Natural killer cell (primary cell): ENCODE measurements around the gene TRNP1. TPM values are rescaled to one million over a fixed set of nuclear protein-coding genes. Genes with fewer than 3 reads are reported as not detected.

Source experiments
- ATAC-seq, 3 donors: fragments of 150-1000 bp in 2 of 3; fragments of 200-7000 bp in 1 of 3; cut with Tn5 transposase; 1 replicate in 1 of 3; 2 replicates in 2 of 3; pipeline ENCODE4 v1.10.0; 2021; ENCODE audit warnings: mild to moderate bottlenecking in 2 of 3, moderate library complexity in 2 of 3
- DNase-seq, 2 donors: peaks; one replicate each; pipeline versions ENCODE4 v3.0.0 to v3.0.0-alpha.2; 2013 to 2021; ENCODE audit warnings: mixed read lengths in 1 of 2
- H3K27ac ChIP-seq: one replicate; pipeline ENCODE4 v1.5.1; 2013; ENCODE audit warnings: mild to moderate bottlenecking, low read length
- H3K27me3 ChIP-seq: one replicate; pipeline ENCODE4 v1.6.1; 2013; ENCODE audit warnings: low read length; ENCODE audit not compliant: control insufficient read depth, insufficient read depth
- H3K36me3 ChIP-seq: one replicate; pipeline ENCODE4 v1.6.1; 2013; ENCODE audit warnings: low read length; ENCODE audit not compliant: control insufficient read depth, insufficient read depth
- H3K4me1 ChIP-seq: one replicate; pipeline ENCODE4 v1.6.1; 2013; ENCODE audit warnings: low read length; ENCODE audit not compliant: control insufficient read depth, insufficient read depth
- H3K4me3 ChIP-seq: one replicate; pipeline ENCODE4 v1.5.1; 2013; ENCODE audit warnings: low read length
- H3K9me3 ChIP-seq: one replicate; pipeline ENCODE4 v1.6.1; 2013; ENCODE audit warnings: low read length; ENCODE audit not compliant: control insufficient read depth, insufficient read depth
- H3K27ac Mint-ChIP-seq, 2 donors: one replicate each; pipeline ENCODE4 v1.8.0; 2022; ENCODE audit warnings: mild to moderate bottlenecking in 2 of 2, mixed read lengths in 2 of 2, moderate library complexity in 1 of 2
- H3K27me3 Mint-ChIP-seq, 2 donors: one replicate each; pipeline ENCODE4 v1.8.0; 2022; ENCODE audit warnings: low read depth in 2 of 2, mixed read lengths in 2 of 2
- H3K36me3 Mint-ChIP-seq: one replicate; pipeline ENCODE4 v1.8.0; 2022; ENCODE audit warnings: mixed read lengths
- H3K4me1 Mint-ChIP-seq, 2 donors: one replicate each; pipeline ENCODE4 v1.8.0; 2022; ENCODE audit warnings: mixed read lengths in 2 of 2
- H3K4me3 Mint-ChIP-seq: one replicate; pipeline ENCODE4 v1.8.0; 2022; ENCODE audit warnings: mild to moderate bottlenecking, moderate library complexity, mixed read lengths
- H3K9me3 Mint-ChIP-seq, 2 donors: one replicate each; pipeline ENCODE4 v1.8.0; 2022; ENCODE audit warnings: mixed read lengths in 2 of 2
- WGBS: methylation state at CpG from one replicate; pipeline ENCODE4 v1.1.7; 2013; ENCODE audit warnings: missing lambda C conversion rate; ENCODE audit not compliant: insufficient coverage; 5-methylcytosine and 5-hydroxymethylcytosine counted together
- intact Hi-C: fragments of 100-400 bp; cut with micrococcal nuclease; formaldehyde crosslinking; loops from one replicate; pipeline ENCODE4 v1.14.2; 2022
- total RNA-seq, 4 donors: library from RNA; stranded (reverse); fragments of 120-200 nt in 1 of 4; gene quantifications; one replicate each; pipeline versions ENCODE4 v1.2.3 to v1.2.4, GENCODE V29; 2013 to 2022
- TF ChIP-seq, protein P1 (sequence below): fragments of 200-600 bp; IDR thresholded peaks from one replicate; pipeline ENCODE4 v1.8.0; 2022; ENCODE audit warnings: antibody characterized with exemption

TRNP1 gene
- total RNA-seq, 3 donors from 2014 or later (not counting 1 experiment from before 2014, with no cell fraction given): 0.18 to 3.0 (median 0.95) TPM

DNA sequence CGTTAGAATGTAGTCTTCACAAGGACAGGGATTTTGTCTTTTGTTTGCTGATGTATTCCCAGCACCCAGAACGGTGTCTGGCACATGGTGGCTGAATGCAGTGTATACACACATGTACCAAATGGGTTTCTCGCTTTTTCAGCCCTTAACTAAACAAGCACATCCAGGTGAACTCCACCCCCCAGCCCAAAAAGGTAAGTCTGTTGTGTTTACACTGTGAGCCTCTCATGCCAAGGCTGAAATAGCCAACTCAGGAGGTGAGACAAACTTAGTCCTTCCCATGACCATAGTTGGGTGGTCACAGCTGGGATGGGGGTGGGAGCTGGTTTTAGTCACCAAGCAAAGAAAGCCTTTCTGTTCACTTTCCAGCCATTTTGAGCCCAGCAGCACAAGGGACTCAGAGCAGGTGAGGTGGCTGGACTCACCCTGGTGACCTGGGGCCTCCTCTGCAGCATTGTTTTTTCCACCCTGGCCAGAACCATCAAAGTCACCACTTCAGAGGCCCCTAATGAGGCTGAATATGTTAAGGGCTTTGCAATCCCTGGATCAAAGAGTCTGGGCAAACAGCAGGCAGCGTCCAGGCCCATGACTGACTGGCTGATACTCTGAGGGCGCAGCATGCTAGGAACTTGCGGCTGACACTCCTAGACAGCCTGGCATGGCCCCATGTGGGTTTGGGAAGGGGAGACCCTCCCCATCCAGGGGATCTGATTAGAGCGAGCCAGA, 10.4 kb downstream of the TRNP1 start:
- H3K4me3 Mint-ChIP-seq: no peak overlapping the region
- Histone ChIP-seq H3K36me3 (no peaks in the 10 kb centered on the region), H3K4me1 (peaks cover 13% of the 10 kb centered on the region), H3K9me3 (no peaks in the 10 kb centered on the region), H3K27ac (no peak overlapping the region), H3K27me3 (no peaks in the 10 kb centered on the region), H3K4me3 (no peak overlapping the region)
- ATAC-seq: no peak
- no peak for DNase-seq
- no peaks in the 10 kb centered on the region for H3K36me3 Mint-ChIP-seq
- 89% methylated on average over 7 of the region's 7 CpGs for WGBS
- intact Hi-C loops: no loop called here
- H3K4me1 Mint-ChIP-seq: peaks cover 4 to 5% of the 10 kb centered on the region in 2 donors
- TF ChIP-seq, protein P1, sequence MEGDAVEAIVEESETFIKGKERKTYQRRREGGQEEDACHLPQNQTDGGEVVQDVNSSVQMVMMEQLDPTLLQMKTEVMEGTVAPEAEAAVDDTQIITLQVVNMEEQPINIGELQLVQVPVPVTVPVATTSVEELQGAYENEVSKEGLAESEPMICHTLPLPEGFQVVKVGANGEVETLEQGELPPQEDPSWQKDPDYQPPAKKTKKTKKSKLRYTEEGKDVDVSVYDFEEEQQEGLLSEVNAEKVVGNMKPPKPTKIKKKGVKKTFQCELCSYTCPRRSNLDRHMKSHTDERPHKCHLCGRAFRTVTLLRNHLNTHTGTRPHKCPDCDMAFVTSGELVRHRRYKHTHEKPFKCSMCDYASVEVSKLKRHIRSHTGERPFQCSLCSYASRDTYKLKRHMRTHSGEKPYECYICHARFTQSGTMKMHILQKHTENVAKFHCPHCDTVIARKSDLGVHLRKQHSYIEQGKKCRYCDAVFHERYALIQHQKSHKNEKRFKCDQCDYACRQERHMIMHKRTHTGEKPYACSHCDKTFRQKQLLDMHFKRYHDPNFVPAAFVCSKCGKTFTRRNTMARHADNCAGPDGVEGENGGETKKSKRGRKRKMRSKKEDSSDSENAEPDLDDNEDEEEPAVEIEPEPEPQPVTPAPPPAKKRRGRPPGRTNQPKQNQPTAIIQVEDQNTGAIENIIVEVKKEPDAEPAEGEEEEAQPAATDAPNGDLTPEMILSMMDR: no peak
- H3K27me3 Mint-ChIP-seq: peaks cover 3 to 6% of the 10 kb centered on the region in 2 donors
- H3K9me3 Mint-ChIP-seq: no peaks in the 10 kb centered on the region
- no peak overlapping the region for H3K27ac Mint-ChIP-seq

DNA sequence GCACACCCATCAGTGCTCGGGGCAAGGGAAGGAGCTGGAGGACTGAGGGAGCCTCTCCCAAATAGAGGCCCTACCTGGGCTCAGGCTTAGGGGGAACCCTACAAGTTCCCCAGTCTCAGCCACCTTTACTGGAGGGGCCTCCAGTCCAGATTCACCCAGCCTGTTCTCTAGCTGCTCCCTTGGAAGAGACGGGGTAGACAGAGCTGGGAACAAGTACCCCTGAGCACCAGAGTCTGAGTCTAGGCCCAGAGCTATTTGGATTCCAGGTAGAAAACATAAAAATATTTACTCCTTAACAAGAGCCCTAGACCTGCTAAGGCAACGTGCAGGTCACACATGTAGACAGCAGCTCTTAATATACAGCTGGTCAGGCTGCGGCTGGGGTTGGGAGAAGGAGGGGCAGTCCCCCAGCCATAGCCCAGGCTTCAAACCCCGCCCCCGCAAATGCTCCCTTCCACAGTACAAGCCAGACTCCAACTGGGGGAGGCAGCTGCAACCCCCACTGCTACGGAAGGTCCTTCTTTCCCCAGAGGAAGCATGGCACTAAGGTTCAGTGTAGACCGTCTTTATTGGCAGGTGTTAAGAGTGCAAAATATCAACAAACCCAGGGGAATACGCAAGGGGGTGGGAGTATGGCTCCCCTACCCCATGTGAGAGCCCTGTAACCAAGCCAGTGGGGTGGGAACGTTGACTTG, 11.1 kb downstream of the TRNP1 start:
- intact Hi-C loops: no loop called here
- H3K27ac Mint-ChIP-seq: no peak overlapping the region
- H3K4me1 Mint-ChIP-seq: peaks cover 4 to 5% of the 10 kb centered on the region in 2 donors

DNA sequence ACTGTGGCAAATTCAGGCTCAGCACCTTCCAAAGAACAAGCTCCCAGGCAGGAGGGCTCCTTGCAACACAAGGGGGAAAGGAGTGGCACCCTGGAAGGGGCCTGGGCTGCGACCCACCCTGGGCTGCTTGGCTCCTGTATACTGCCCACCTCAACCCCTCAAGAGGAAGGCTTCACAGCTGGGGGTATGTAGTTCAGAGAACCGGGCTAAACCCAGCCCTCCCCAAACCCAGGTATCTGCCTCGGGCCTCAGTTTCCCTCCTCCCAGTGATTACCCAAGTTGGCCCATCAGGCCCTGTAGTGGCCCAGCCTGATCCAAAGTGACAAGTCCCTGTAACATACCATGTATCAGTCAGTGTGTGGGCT, 11.7 kb downstream of the TRNP1 start:
- H3K36me3 ChIP-seq: no peaks in the 10 kb centered on the region
- intact Hi-C loops: no loop called here
- DNase-seq (no peak), ATAC-seq (no peak)
- no peak overlapping the region for H3K27ac ChIP-seq
- Mint-ChIP-seq H3K27me3 (peaks cover 3 to 6% of the 10 kb centered on the region in 2 donors), H3K4me1 (peaks cover 4 to 5% of the 10 kb centered on the region in 2 donors), H3K27ac (no peak overlapping the region), H3K4me3 (no peak overlapping the region), H3K36me3 (no peaks in the 10 kb centered on the region), H3K9me3 (no peaks in the 10 kb centered on the region)
- no peak overlapping the region for H3K4me3 ChIP-seq
- no peaks in the 10 kb centered on the region for H3K9me3 ChIP-seq
- TF ChIP-seq, protein P1: no peak
- H3K4me1 ChIP-seq: peaks cover 13% of the 10 kb centered on the region
- no peaks in the 10 kb centered on the region for H3K27me3 ChIP-seq
- WGBS: 92% methylated on average over 3 of the region's 3 CpGs

More for the DNA sequence above, 11.1 kb downstream of the TRNP1 start:
- no peaks in the 10 kb centered on the region for H3K9me3 ChIP-seq
- Mint-ChIP-seq H3K4me3 (no peak overlapping the region), H3K27me3 (peaks cover 3 to 6% of the 10 kb centered on the region in 2 donors), H3K9me3 (no peaks in the 10 kb centered on the region), H3K36me3 (no peaks in the 10 kb centered on the region)
- no peaks in the 10 kb centered on the region for H3K36me3 ChIP-seq
- H3K27me3 ChIP-seq: no peaks in the 10 kb centered on the region
- 87% methylated on average over 10 of the region's 10 CpGs for WGBS
- H3K27ac ChIP-seq: no peak overlapping the region
- DNase-seq: no peak
- TF ChIP-seq, protein P1: no peak
- no peak for ATAC-seq
- H3K4me1 ChIP-seq: peaks cover 13% of the 10 kb centered on the region
- H3K4me3 ChIP-seq: no peak overlapping the region
